ENCODE data around the gene WWP2. TPM values are rescaled to one million over a fixed set of nuclear protein-coding genes. Genes with fewer than 3 reads are reported as not detected.

The WWP2 gene
- total and polyA plus RNA-seq, 4 donors: 59.0 to 144 (median 138) TPM

- H3K27me3 ChIP-seq (ENCODE audit: control insufficient read depth in 1 of 2, insufficient read depth in 2 of 2, low read length in 1 of 2): no peaks in the 10 kb centered on the region
- no peak overlapping the region for H3K4me3 ChIP-seq (ENCODE audit: low read length in 2 of 2)
- peaks cover 4 to 10% of the 10 kb centered on the region in 2 donors for H3K4me1 ChIP-seq (ENCODE audit: control insufficient read depth in 1 of 2, insufficient read depth in 2 of 2, low read length in 2 of 2)
These were observed 97.2 kb downstream of the WWP2 start for GRCh38 chr16:69859105-69859989.

DNA sequence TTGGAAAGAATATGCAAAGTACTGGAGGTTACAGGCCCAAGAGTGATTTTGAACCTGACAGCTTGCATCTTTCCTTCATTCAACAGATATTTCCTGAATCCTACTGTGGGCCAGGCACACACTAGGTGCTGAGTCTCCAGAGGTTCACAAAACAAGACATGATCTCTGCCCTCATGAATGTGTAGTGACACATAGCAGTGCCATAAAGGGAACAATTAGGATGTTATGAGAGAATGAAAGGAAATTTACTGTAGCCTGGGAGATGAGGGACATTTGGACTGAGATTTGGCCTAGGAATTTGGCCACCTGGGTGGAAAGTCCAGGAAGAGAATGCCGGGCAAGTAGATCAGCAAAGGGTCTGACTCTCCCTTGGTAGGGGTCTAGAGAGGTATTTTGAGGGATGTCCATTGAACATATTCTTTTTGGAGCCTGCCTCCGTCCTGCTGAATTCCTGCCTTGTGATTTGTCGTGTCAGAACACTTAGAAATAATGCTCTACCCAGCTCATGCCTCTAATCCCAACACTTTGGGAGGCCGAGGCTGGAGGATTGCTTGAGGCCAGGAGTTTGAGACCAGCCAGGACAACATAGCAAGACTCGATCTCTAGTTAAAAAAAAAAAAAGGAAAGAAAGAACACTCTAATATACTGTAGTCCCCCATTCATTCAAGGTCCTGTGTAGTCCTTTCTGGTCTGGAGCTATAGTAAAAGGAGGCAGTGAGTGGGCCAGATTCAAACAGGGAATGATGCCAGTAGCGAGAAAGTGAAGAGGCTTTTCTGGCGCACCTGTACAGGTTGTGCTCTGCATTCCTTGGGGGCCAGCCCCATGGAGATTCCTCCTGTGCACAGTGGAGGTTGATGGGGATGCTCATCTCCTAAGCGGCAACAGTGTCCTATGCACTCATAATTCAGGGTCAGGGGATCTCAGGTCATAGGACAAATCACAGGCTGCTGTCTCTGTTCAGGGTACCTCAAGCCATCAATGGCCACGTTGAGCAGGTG, 98.4 kb downstream of the WWP2 start:
- no peak for DNase-seq
- Histone ChIP-seq H3K27ac (ENCODE audit: low read depth in 1 of 2, low read length in 2 of 2) (peak overlapping the region; percentile 90 to 96), H3K4me3 (ENCODE audit: low read length in 2 of 2) (no peak overlapping the region), H3K36me3 (ENCODE audit: control insufficient read depth in 1 of 2, insufficient read depth in 2 of 2, low read length in 1 of 2) (no peaks in the 10 kb centered on the region), H3K4me1 (ENCODE audit: control insufficient read depth in 1 of 2, insufficient read depth in 2 of 2, low read length in 2 of 2) (peaks cover 4 to 10% of the 10 kb centered on the region in 2 donors), H3K9me3 (ENCODE audit: control insufficient read depth, low read length) (no peaks in the 10 kb centered on the region), H3K27me3 (ENCODE audit: control insufficient read depth in 1 of 2, insufficient read depth in 2 of 2, low read length in 1 of 2) (no peaks in the 10 kb centered on the region)
- peak; percentile 4 for ATAC-seq (ENCODE audit: low FRiP score)
- intact Hi-C loops (cut with DNase I): loop anchor here (2.0 to 5.0 kb wide), 3 partner anchors 62 to 64 kb away; no protein-coding TSS in a partner anchor
- 54 to 68% methylated on average over 9 of the region's 9 CpGs for WGBS, 2 donors

More at GRCh38 chr16:69859105-69859989, 97.2 kb downstream of the WWP2 start:
- DNase-seq (no peak), ATAC-seq (ENCODE audit: low FRiP score) (no peak)
- WGBS, 2 donors: 41 to 47% methylated on average over 20 of the region's 20 CpGs
- intact Hi-C loops (cut with DNase I): no loop called here
- no peaks in the 10 kb centered on the region for H3K9me3 ChIP-seq (ENCODE audit: control insufficient read depth, low read length)
- peak overlapping the region in 1 of 2 donors; percentile 53 for H3K27ac ChIP-seq (ENCODE audit: low read depth in 1 of 2, low read length in 2 of 2)
- no peaks in the 10 kb centered on the region for H3K36me3 ChIP-seq (ENCODE audit: control insufficient read depth in 1 of 2, insufficient read depth in 2 of 2, low read length in 1 of 2)

DNA sequence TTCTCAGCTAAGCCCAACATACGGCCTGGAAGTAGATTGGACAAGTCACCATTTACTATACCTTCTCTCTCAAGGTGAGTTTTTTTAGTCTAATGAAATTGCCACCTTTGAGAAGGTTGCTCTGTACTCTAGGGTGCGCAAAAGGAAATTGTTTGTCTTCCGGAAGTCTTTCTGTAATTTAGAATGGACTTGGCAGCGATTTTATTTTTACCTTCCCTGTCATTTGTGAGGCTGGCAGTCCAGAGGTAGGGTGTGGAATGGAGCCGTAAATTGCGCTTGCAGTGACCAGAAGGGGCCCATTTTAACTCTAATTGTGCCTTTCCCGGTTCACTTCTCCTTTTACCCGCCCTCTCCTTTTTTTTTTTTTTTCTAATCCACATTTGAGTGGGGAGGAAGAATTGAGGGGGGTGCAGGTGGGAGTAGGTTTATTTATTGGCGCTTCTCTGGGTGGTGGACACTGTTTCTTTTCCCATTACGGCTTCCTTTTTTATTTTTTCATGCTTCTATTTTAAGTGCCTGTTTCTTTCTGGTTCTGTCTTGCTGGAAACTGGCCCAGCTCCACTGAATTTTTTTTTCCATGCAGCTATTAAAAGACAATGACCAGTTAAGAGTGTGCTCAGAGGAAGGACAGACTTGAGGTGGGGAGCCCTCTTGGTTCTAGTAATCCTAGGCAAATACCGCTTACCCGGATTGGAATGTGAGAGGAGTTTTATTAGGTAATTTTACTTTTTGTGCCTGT, 99.3 kb downstream of the WWP2 start:
- Histone ChIP-seq H3K4me3 (ENCODE audit: low read length in 2 of 2) (no peak overlapping the region), H3K36me3 (ENCODE audit: control insufficient read depth in 1 of 2, insufficient read depth in 2 of 2, low read length in 1 of 2) (no peaks in the 10 kb centered on the region), H3K27ac (ENCODE audit: low read depth in 1 of 2, low read length in 2 of 2) (peak overlapping the region; percentile 90 to 96), H3K4me1 (ENCODE audit: control insufficient read depth in 1 of 2, insufficient read depth in 2 of 2, low read length in 2 of 2) (peaks cover 4 to 10% of the 10 kb centered on the region in 2 donors), H3K27me3 (ENCODE audit: control insufficient read depth in 1 of 2, insufficient read depth in 2 of 2, low read length in 1 of 2) (no peaks in the 10 kb centered on the region), H3K9me3 (ENCODE audit: control insufficient read depth, low read length) (no peaks in the 10 kb centered on the region)
- intact Hi-C loops (cut with DNase I): loop anchor here (2.0 to 5.0 kb wide), 3 partner anchors 61 to 64 kb away; no protein-coding TSS in a partner anchor
- 8 to 9% methylated on average over 11 to 12 of the region's 12 CpGs for WGBS, 2 donors
- peak; percentile 88 for ATAC-seq (ENCODE audit: low FRiP score)
- peak in 1 of 2 donors; percentile 66 for DNase-seq

- H3K4me3 ChIP-seq (ENCODE audit: low read length in 2 of 2): no peak overlapping the region
- H3K4me1 ChIP-seq (ENCODE audit: control insufficient read depth in 1 of 2, insufficient read depth in 2 of 2, low read length in 2 of 2): peaks cover 4 to 10% of the 10 kb centered on the region in 2 donors
- intact Hi-C loops (cut with DNase I): loop anchor here (5.0 kb wide), 1 partner anchor 66 kb away; no protein-coding TSS in a partner anchor
- no peak overlapping the region for H3K27ac ChIP-seq (ENCODE audit: low read depth in 1 of 2, low read length in 2 of 2)
- no peaks in the 10 kb centered on the region for H3K9me3 ChIP-seq (ENCODE audit: control insufficient read depth, low read length)
- DNase-seq: no peak
- no peaks in the 10 kb centered on the region for H3K27me3 ChIP-seq (ENCODE audit: control insufficient read depth in 1 of 2, insufficient read depth in 2 of 2, low read length in 1 of 2)
- H3K36me3 ChIP-seq (ENCODE audit: control insufficient read depth in 1 of 2, insufficient read depth in 2 of 2, low read length in 1 of 2): no peaks in the 10 kb centered on the region
- ATAC-seq (ENCODE audit: low FRiP score): no peak
- 93 to 95% methylated on average over 16 of the region's 16 CpGs for WGBS, 2 donors
These were observed 101.5 kb downstream of the WWP2 start for GRCh38 chr16:69863401-69864281.

DNA sequence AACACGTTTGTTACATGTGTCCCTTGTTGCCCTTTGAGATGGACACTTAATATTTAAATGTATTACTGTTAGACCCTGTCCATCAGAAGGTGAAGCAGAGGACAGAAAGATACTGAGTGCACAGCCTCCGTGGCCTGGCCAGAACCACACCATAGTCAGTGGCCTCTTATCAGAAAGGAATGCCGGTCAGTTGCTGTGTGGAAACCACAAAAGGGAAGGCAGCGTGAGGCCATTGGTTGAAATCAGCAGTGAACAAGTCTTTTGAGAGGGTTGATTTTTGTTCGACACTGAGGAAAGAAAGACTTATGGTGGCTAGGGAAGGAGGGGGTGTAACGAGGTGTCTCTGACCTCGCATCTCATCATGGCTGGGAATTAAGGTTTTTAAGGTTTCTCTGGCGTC, 103.6 kb downstream of the WWP2 start:
- ATAC-seq (ENCODE audit: low FRiP score) (no peak), DNase-seq (no peak)
- Histone ChIP-seq H3K4me1 (ENCODE audit: control insufficient read depth in 1 of 2, insufficient read depth in 2 of 2, low read length in 2 of 2) (peaks cover 2 to 4% of the 10 kb centered on the region in 2 donors), H3K9me3 (ENCODE audit: control insufficient read depth, low read length) (no peaks in the 10 kb centered on the region), H3K36me3 (ENCODE audit: control insufficient read depth in 1 of 2, insufficient read depth in 2 of 2, low read length in 1 of 2) (no peaks in the 10 kb centered on the region), H3K4me3 (ENCODE audit: low read length in 2 of 2) (no peak overlapping the region), H3K27ac (ENCODE audit: low read depth in 1 of 2, low read length in 2 of 2) (peak overlapping the region in 1 of 2 donors; percentile 33), H3K27me3 (ENCODE audit: control insufficient read depth in 1 of 2, insufficient read depth in 2 of 2, low read length in 1 of 2) (no peaks in the 10 kb centered on the region)
- intact Hi-C loops (cut with DNase I): no loop called here
- WGBS, 2 donors: 53 to 55% methylated on average over 8 of the region's 8 CpGs

DNA sequence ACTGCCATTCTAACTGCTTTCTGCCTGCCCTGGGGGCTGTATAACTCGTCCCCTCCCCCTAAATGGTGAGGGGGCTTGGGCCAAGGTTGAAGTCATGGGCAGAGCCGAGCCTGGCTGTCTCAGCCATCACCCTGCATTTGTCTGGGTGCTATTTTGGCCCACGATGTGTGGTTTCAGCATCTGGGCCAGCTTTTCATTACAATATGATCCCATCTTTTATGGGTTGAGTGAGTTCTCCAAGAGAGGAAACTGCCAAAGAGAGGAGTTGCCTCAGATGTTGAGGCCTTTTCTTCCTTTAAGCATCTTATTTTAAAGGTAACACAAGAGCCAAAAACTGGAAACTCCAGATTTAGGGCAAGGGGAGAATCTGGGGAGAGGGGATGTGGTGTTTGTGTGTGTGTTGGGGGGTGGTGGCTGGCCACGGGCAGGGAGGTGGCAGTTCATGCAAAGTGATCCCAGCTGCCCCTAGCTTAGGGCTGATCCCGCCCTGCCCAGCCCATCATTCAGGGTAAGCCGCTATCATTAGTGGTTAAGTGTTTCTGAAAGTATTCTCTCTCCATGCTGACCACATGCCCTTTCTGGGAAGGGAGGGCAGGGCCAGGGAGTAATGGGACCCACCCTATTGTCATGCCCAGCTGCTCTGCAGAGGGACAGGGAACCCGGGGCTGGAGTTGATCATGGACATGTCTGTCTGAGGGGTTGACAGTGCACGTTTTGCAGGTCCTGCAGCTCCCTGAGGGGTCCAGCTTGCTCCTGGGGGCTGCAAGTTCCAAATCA, 105.8 kb downstream of the WWP2 start:
- Histone ChIP-seq H3K4me1 (ENCODE audit: control insufficient read depth in 1 of 2, insufficient read depth in 2 of 2, low read length in 2 of 2) (no peaks in the 10 kb centered on the region), H3K27me3 (ENCODE audit: control insufficient read depth in 1 of 2, insufficient read depth in 2 of 2, low read length in 1 of 2) (no peaks in the 10 kb centered on the region), H3K36me3 (ENCODE audit: control insufficient read depth in 1 of 2, insufficient read depth in 2 of 2, low read length in 1 of 2) (no peaks in the 10 kb centered on the region), H3K4me3 (ENCODE audit: low read length in 2 of 2) (no peak overlapping the region), H3K9me3 (ENCODE audit: control insufficient read depth, low read length) (no peaks in the 10 kb centered on the region), H3K27ac (ENCODE audit: low read depth in 1 of 2, low read length in 2 of 2) (no peak overlapping the region)
- DNase-seq: no peak
- intact Hi-C loops (cut with DNase I): no loop called here
- ATAC-seq (ENCODE audit: low FRiP score): no peak
- WGBS, 2 donors: 50 to 52% methylated on average over 8 of the region's 8 CpGs

GRCh38 chr16:69870761-69871160, 108.6 kb downstream of the WWP2 start:
- Histone ChIP-seq H3K27ac (ENCODE audit: low read depth in 1 of 2, low read length in 2 of 2) (no peak overlapping the region), H3K27me3 (ENCODE audit: control insufficient read depth in 1 of 2, insufficient read depth in 2 of 2, low read length in 1 of 2) (no peaks in the 10 kb centered on the region), H3K9me3 (ENCODE audit: control insufficient read depth, low read length) (no peaks in the 10 kb centered on the region), H3K36me3 (ENCODE audit: control insufficient read depth in 1 of 2, insufficient read depth in 2 of 2, low read length in 1 of 2) (no peaks in the 10 kb centered on the region), H3K4me1 (ENCODE audit: control insufficient read depth in 1 of 2, insufficient read depth in 2 of 2, low read length in 2 of 2) (no peaks in the 10 kb centered on the region), H3K4me3 (ENCODE audit: low read length in 2 of 2) (no peak overlapping the region)
- DNase-seq (no peak), ATAC-seq (ENCODE audit: low FRiP score) (no peak)
- WGBS, 2 donors: 85 to 88% methylated on average over 4 of the region's 4 CpGs
- intact Hi-C loops (cut with DNase I): no loop called here

All from aorta (tissue), 5 donors.